ENCODE results near the gene CCDC200.

GRCh38 chr17:43200127-43200526 lies 28.3 kb downstream of the CCDC200 start:
- TF ChIP-seq, protein P1, sequence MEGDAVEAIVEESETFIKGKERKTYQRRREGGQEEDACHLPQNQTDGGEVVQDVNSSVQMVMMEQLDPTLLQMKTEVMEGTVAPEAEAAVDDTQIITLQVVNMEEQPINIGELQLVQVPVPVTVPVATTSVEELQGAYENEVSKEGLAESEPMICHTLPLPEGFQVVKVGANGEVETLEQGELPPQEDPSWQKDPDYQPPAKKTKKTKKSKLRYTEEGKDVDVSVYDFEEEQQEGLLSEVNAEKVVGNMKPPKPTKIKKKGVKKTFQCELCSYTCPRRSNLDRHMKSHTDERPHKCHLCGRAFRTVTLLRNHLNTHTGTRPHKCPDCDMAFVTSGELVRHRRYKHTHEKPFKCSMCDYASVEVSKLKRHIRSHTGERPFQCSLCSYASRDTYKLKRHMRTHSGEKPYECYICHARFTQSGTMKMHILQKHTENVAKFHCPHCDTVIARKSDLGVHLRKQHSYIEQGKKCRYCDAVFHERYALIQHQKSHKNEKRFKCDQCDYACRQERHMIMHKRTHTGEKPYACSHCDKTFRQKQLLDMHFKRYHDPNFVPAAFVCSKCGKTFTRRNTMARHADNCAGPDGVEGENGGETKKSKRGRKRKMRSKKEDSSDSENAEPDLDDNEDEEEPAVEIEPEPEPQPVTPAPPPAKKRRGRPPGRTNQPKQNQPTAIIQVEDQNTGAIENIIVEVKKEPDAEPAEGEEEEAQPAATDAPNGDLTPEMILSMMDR (IDR thresholded peaks at IDR 0.05; ENCODE audit: low read depth, low read length, poor library complexity, severe bottlenecking) = no peak
- no peak for TF ChIP-seq EZH2phosphoT487 (IDR thresholded peaks at IDR 0.05; ENCODE audit: borderline replicate concordance, low read length)

All from DOHH2 (cell line).